ENCODE data around the gene AP1AR.

AP1AR gene

DNA sequence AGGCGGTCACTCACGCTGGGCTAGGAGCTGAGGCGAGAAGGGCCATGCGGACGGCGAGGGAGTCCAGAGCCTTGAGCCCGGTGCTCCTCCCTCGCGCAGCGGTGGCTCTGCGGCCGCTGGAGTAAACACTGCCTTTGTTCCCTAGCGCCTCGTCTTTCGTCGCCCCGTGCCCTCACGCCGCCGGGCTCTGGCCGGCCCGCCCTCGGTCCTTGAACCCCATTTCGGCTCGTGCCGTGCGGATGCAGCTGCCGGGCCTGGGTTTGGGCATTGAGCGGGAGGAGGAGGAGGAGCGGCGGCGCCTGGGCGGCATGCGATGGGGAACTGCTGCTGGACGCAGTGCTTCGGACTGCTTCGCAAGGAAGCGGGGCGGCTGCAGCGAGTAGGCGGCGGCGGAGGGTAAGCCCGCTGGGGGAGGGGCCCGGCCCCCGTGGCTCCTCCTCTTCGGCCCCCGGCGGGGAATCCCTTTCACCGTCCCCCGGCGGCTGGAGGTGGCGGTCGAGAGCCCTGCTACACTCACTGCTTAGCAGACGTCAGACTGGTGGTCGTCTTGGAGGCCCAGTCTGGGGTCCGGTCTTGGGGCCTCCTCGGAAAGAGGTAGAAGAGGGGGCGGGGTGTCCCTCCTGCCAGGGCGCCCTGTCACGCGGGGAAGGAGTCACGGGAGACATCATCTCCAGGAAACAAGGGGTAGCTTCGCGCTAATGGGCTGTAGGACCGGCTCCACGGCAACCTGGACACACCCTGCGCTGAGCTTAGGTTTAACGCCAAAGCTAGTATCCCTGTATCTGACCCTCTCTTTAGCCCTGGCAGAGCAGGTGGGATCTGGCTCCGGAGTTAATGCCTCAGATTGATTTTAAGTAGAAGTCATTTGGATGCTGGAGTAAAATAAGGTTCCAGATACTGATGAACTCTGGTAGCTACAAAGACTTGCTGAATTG lies at the start of gene AP1AR:
Gene AP1AR, plus strand, starts transcription at position 9 of the 935 bp plus-strand sequence. Its CDS starts 305 bp downstream, at position 314.
- TF ChIP-seq CTCF (IDR thresholded peaks at IDR 0.05; ENCODE audit: control insufficient read depth, extremely low read depth, insufficient read depth), result peak; percentile 22; the same call in 1 of the 2 replicates
- peak within 1 kb of the TSS; percentile 77 for H3K4me3 ChIP-seq (ENCODE audit: low read depth, low read length)
- no peak for DNase-seq (ENCODE audit: low read depth)

DNA sequence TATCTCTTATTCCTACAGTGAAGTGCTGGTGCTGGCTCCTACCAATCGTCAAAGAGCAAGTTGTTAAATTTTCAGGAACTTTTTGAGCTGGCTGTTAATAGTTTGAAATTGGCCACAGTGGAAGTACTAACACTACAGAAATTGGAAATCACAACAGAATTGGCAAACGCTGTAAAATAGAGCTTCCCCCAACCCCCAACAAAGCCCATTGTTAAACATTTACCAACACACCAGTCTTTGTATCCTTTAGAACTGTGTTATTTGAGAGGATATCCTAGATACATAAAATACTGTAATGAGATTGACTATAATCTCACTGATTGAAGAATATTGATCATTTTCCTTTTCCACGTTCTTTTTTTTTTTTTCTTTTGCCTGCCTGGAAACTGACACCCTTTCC lies 49.0 kb upstream of the AP1AR start:
- no peak overlapping the region for H3K4me3 ChIP-seq (ENCODE audit: low read depth, low read length)
- no peak for DNase-seq (ENCODE audit: low read depth)
- no peak for TF ChIP-seq CTCF (IDR thresholded peaks at IDR 0.05; ENCODE audit: control insufficient read depth, extremely low read depth, insufficient read depth)

DNA sequence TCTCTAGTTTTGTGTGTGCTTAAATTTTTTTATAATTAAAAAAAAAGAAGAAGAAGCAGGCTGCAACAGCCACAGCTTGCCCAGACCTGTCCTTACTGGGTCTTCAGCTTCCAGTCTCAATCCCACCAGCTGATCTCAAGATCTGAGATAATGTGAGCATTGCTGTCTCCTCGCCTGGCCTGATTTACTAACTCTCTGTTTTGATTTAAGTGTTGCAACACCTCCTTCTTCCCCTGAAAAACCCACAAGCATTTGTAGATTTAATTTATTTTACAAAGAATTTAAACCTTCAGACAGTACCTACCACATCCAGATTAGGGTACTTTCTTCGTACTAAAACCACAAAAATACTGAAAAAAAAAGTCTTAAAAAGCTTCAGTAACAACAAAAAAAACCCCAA lies 48.3 kb upstream of the AP1AR start:
- DNase-seq (ENCODE audit: low read depth), result no peak
- H3K4me3 ChIP-seq (ENCODE audit: low read depth, low read length), result no peak overlapping the region
- no peak for TF ChIP-seq CTCF (IDR thresholded peaks at IDR 0.05; ENCODE audit: control insufficient read depth, extremely low read depth, insufficient read depth)

- H3K4me3 ChIP-seq (ENCODE audit: low read depth, low read length), result no peak overlapping the region
- no peak for DNase-seq (ENCODE audit: low read depth)
- no peak for TF ChIP-seq CTCF (IDR thresholded peaks at IDR 0.05; ENCODE audit: control insufficient read depth, extremely low read depth, insufficient read depth)
Observed at GRCh38 chr4:112184438-112184837, 47.1 kb upstream of the AP1AR start.

- no peak for TF ChIP-seq CTCF (IDR thresholded peaks at IDR 0.05; ENCODE audit: control insufficient read depth, extremely low read depth, insufficient read depth)
- no peak overlapping the region for H3K4me3 ChIP-seq (ENCODE audit: low read depth, low read length)
- no peak for DNase-seq (ENCODE audit: low read depth)
Observed at GRCh38 chr4:112185334-112185733, 46.3 kb upstream of the AP1AR start.

GRCh38 chr4:112185740-112186670 lies 45.6 kb upstream of the AP1AR start:
- no peak for DNase-seq (ENCODE audit: low read depth)
- H3K4me3 ChIP-seq (ENCODE audit: low read depth, low read length), result no peak overlapping the region
- no peak for TF ChIP-seq CTCF (IDR thresholded peaks at IDR 0.05; ENCODE audit: control insufficient read depth, extremely low read depth, insufficient read depth)
